ENCODE measurements around the gene HSF2. TPM values are rescaled to one million over a fixed set of nuclear protein-coding genes. Genes with fewer than 3 reads are reported as not detected.

HSF2 gene
- total and polyA plus RNA-seq, 2 of the 13 experiments (the other 11 are each of a cell fraction or from before 2014, with no cell fraction given), result 24.8 to 26.4 TPM

- Histone ChIP-seq H3K4me2 (ENCODE audit: low read depth, low read length) (no peak overlapping the region), H3K27ac (ENCODE audit: extremely low read length, insufficient read depth, low read length) (no peak overlapping the region), H3K36me3 (replicated peaks in 1 of 2; ENCODE audit: control insufficient read depth in 1 of 2, insufficient read depth in 2 of 2, low read length in 2 of 2) (no peaks in the 10 kb centered on the region), H3K4me3 (replicated peaks in 1 of 3; ENCODE audit: insufficient read depth in 1 of 3, low read depth in 2 of 3, low read length in 3 of 3) (no peak overlapping the region), H3K27me3 (ENCODE audit: control insufficient read depth in 1 of 2, insufficient read depth in 2 of 2, low read length in 2 of 2) (no peaks in the 10 kb centered on the region; a peak in 1 of 5 replicates), H3K9ac (ENCODE audit: insufficient read depth, low read depth, low read length) (no peak overlapping the region), H3K9me3 (ENCODE audit: low read length) (no peaks in the 10 kb centered on the region), H2AFZ (ENCODE audit: low read length) (no peak overlapping the region), H4K20me1 (ENCODE audit: insufficient read depth, low read length) (no peaks in the 10 kb centered on the region), H3K4me1 (ENCODE audit: insufficient read depth, low read length) (no peaks in the 10 kb centered on the region), H3K79me2 (ENCODE audit: insufficient read depth, low read length) (no peaks in the 10 kb centered on the region)
- CTCF ChIA-PET (ENCODE audit: low intra/inter-chr PET ratio, low total read pairs), result no interaction called here
- 14% methylated on average over 2 of the region's 2 CpGs for WGBS (ENCODE audit: low lambda C conversion rate)
- no peak for DNase-seq (ENCODE audit: low spot score)
- ATAC-seq, result no peak
- intact Hi-C loops (cut with micrococcal nuclease; ENCODE audit: unreplicated experiment) (loop anchor here (5.0 kb wide), 1 partner anchor 940 kb away; no protein-coding TSS in a partner anchor), in situ Hi-C loops (cut with HindIII; ENCODE audit: extremely low pct_ligation_motif_present, low pct_unique_long_range_greater_than_20kb) (no loop called here)
- FAIRE-seq, result no peak
- BruUV-seq (replicated peaks), result no TSS peak
- peak; percentile 28; the same call in 1 of the 2 replicates for TF ChIP-seq STAG1 (CRISPR knock-in tag; IDR thresholded peaks at IDR 0.05)
- no peak for TF ChIP-seq ASH2L (IDR thresholded peaks at IDR 0.05; ENCODE audit: insufficient read length, low read depth, low read length)
- TF ChIP-seq PRDM10 (CRISPR knock-in tag; IDR thresholded peaks at IDR 0.05; ENCODE audit: low read depth), result no peak
- TF ChIP-seq ZNF282 (IDR thresholded peaks at IDR 0.05; ENCODE audit: partially characterized antibody), result no peak
- POLR2A ChIA-PET, result no interaction called here
These were observed 26.8 kb upstream of the HSF2 start for GRCh38 chr6:122372647-122373046.

GRCh38 chr6:122374307-122374706 is 25.1 kb upstream of the HSF2 start:
- intact Hi-C loops (cut with micrococcal nuclease; ENCODE audit: unreplicated experiment) (loop anchor here (5.0 kb wide), 1 partner anchor 942 kb away; no protein-coding TSS in a partner anchor), in situ Hi-C loops (cut with HindIII; ENCODE audit: extremely low pct_ligation_motif_present, low pct_unique_long_range_greater_than_20kb) (no loop called here)
- H3K36me3 ChIP-seq (replicated peaks in 1 of 2; ENCODE audit: control insufficient read depth in 1 of 2, insufficient read depth in 2 of 2, low read length in 2 of 2), result no peaks in the 10 kb centered on the region
- FAIRE-seq (no peak), ATAC-seq (no peak), DNase-seq (ENCODE audit: low spot score) (no peak)
- no peak overlapping the region for H3K27ac ChIP-seq (ENCODE audit: extremely low read length, insufficient read depth, low read length)
- POLR2A ChIA-PET, result no interaction called here
- CTCF ChIA-PET (ENCODE audit: low intra/inter-chr PET ratio, low total read pairs), result no interaction called here
- H3K9me3 ChIP-seq (ENCODE audit: low read length), result no peaks in the 10 kb centered on the region
- H3K79me2 ChIP-seq (ENCODE audit: insufficient read depth, low read length), result no peaks in the 10 kb centered on the region
- no peaks in the 10 kb centered on the region; a peak in 1 of 5 replicates for H3K27me3 ChIP-seq (ENCODE audit: control insufficient read depth in 1 of 2, insufficient read depth in 2 of 2, low read length in 2 of 2)
- H3K4me1 ChIP-seq (ENCODE audit: insufficient read depth, low read length), result no peaks in the 10 kb centered on the region
- TF ChIP-seq ZNF121 (CRISPR knock-in tag; IDR thresholded peaks at IDR 0.05) (no peak), DNMT1 (CRISPR knock-in tag; IDR thresholded peaks at IDR 0.05) (no peak), ZNF362 (CRISPR knock-in tag; IDR thresholded peaks at IDR 0.05; ENCODE audit: borderline replicate concordance) (no peak), NONO (IDR thresholded peaks at IDR 0.05) (no peak), NONO (CRISPR knock-in tag; conservative IDR thresholded peaks at IDR 0.05) (no peak), ARNT (IDR thresholded peaks at IDR 0.05) (no peak), TEF (CRISPR knock-in tag; IDR thresholded peaks at IDR 0.05) (no peak), TOE1 (CRISPR knock-in tag; IDR thresholded peaks at IDR 0.05) (no peak), ZNF768 (CRISPR knock-in tag; IDR thresholded peaks at IDR 0.05) (no peak), HCFC1 (IDR thresholded peaks at IDR 0.05; ENCODE audit: low read depth, low read length) (no peak), ZMAT3 (CRISPR knock-in tag; conservative IDR thresholded peaks at IDR 0.05) (no peak), SMAD1 (CRISPR knock-in tag; IDR thresholded peaks at IDR 0.05; ENCODE audit: borderline replicate concordance, low read depth) (no peak)
- H2AFZ ChIP-seq (ENCODE audit: low read length), result no peak overlapping the region
- no peak overlapping the region for H3K4me3 ChIP-seq (replicated peaks in 1 of 3; ENCODE audit: insufficient read depth in 1 of 3, low read depth in 2 of 3, low read length in 3 of 3)
- no peak overlapping the region for H3K9ac ChIP-seq (ENCODE audit: insufficient read depth, low read depth, low read length)
- H4K20me1 ChIP-seq (ENCODE audit: insufficient read depth, low read length), result no peaks in the 10 kb centered on the region
- WGBS (ENCODE audit: low lambda C conversion rate), result 43% methylated on average over 2 of the region's 2 CpGs
- no peak overlapping the region for H3K4me2 ChIP-seq (ENCODE audit: low read depth, low read length)
- no TSS peak for BruUV-seq (replicated peaks)
